ENCODE results near the gene PTPRD. TPM values are rescaled to one million over a fixed set of nuclear protein-coding genes. Genes with fewer than 3 reads are reported as not detected.

PTPRD gene
- polyA plus RNA-seq, 1 experiment: 0.39 TPM

DNA sequence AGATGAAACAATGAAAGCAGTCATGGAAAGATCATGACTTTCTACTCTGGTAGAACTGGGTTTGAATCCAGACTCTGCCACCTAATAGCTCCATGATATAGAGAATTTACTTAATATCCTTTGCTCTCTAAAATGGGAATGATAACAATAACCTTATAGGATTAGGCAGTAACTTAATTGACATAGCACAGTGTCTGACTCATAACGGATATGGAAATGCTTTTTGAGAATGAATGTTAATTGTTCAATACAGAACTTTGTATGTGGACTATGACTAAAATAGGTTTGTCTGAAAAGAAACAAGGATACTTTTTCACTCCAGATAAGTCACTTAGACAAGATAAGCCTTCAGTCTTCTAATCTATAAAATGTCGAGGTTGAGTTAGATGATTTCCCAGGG, 330.7 kb downstream of the PTPRD start:
- H3K36me3 ChIP-seq (ENCODE audit: control insufficient read depth, insufficient read depth, low read length): no peaks in the 10 kb centered on the region
- ChIA-PET POLR2A (no interaction called here), CTCF (no interaction called here)
- no peak for DNase-seq (ENCODE audit: low read depth)
- H3K27me3 ChIP-seq (ENCODE audit: control insufficient read depth, insufficient read depth, low read length): no peaks in the 10 kb centered on the region
- TF ChIP-seq, protein P1, sequence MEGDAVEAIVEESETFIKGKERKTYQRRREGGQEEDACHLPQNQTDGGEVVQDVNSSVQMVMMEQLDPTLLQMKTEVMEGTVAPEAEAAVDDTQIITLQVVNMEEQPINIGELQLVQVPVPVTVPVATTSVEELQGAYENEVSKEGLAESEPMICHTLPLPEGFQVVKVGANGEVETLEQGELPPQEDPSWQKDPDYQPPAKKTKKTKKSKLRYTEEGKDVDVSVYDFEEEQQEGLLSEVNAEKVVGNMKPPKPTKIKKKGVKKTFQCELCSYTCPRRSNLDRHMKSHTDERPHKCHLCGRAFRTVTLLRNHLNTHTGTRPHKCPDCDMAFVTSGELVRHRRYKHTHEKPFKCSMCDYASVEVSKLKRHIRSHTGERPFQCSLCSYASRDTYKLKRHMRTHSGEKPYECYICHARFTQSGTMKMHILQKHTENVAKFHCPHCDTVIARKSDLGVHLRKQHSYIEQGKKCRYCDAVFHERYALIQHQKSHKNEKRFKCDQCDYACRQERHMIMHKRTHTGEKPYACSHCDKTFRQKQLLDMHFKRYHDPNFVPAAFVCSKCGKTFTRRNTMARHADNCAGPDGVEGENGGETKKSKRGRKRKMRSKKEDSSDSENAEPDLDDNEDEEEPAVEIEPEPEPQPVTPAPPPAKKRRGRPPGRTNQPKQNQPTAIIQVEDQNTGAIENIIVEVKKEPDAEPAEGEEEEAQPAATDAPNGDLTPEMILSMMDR (IDR thresholded peaks at IDR 0.05; ENCODE audit: insufficient read depth, low read depth, low read length): no peak
- H3K4me3 ChIP-seq (ENCODE audit: low read depth, low read length): no peak overlapping the region

- ChIA-PET CTCF (interaction anchor here (1.1 kb wide), 1 partner anchor 10 kb away, joined by 3 read pairs; no protein-coding TSS in a partner anchor), POLR2A (no interaction called here)
- no peak overlapping the region for H3K4me3 ChIP-seq (ENCODE audit: low read depth, low read length)
- no peaks in the 10 kb centered on the region for H3K36me3 ChIP-seq (ENCODE audit: control insufficient read depth, insufficient read depth, low read length)
- no peaks in the 10 kb centered on the region for H3K27me3 ChIP-seq (ENCODE audit: control insufficient read depth, insufficient read depth, low read length)
- TF ChIP-seq, protein P1 (IDR thresholded peaks at IDR 0.05; ENCODE audit: insufficient read depth, low read depth, low read length): no peak
- no peak for DNase-seq (ENCODE audit: low read depth)
Measured at GRCh38 chr9:10274988-10275387, 337.8 kb downstream of the PTPRD start.

- ChIA-PET POLR2A (no interaction called here), CTCF (interaction anchor here (1.1 kb wide), 1 partner anchor 9 kb away, joined by 3 read pairs; no protein-coding TSS in a partner anchor)
- no peak for DNase-seq (ENCODE audit: low read depth)
- Histone ChIP-seq H3K4me3 (ENCODE audit: low read depth, low read length) (no peak overlapping the region), H3K27me3 (ENCODE audit: control insufficient read depth, insufficient read depth, low read length) (no peaks in the 10 kb centered on the region), H3K36me3 (ENCODE audit: control insufficient read depth, insufficient read depth, low read length) (no peaks in the 10 kb centered on the region)
- TF ChIP-seq, protein P1 (IDR thresholded peaks at IDR 0.05; ENCODE audit: insufficient read depth, low read depth, low read length): no peak
Measured at GRCh38 chr9:10274175-10274574, 338.6 kb downstream of the PTPRD start.

GRCh38 chr9:10272830-10273229, 340.0 kb downstream of the PTPRD start:
- Histone ChIP-seq H3K27me3 (ENCODE audit: control insufficient read depth, insufficient read depth, low read length) (no peaks in the 10 kb centered on the region), H3K36me3 (ENCODE audit: control insufficient read depth, insufficient read depth, low read length) (no peaks in the 10 kb centered on the region), H3K4me3 (ENCODE audit: low read depth, low read length) (no peak overlapping the region)
- ChIA-PET CTCF (no interaction called here), POLR2A (no interaction called here)
- DNase-seq (ENCODE audit: low read depth): no peak
- TF ChIP-seq, protein P1 (IDR thresholded peaks at IDR 0.05; ENCODE audit: insufficient read depth, low read depth, low read length): no peak

DNA sequence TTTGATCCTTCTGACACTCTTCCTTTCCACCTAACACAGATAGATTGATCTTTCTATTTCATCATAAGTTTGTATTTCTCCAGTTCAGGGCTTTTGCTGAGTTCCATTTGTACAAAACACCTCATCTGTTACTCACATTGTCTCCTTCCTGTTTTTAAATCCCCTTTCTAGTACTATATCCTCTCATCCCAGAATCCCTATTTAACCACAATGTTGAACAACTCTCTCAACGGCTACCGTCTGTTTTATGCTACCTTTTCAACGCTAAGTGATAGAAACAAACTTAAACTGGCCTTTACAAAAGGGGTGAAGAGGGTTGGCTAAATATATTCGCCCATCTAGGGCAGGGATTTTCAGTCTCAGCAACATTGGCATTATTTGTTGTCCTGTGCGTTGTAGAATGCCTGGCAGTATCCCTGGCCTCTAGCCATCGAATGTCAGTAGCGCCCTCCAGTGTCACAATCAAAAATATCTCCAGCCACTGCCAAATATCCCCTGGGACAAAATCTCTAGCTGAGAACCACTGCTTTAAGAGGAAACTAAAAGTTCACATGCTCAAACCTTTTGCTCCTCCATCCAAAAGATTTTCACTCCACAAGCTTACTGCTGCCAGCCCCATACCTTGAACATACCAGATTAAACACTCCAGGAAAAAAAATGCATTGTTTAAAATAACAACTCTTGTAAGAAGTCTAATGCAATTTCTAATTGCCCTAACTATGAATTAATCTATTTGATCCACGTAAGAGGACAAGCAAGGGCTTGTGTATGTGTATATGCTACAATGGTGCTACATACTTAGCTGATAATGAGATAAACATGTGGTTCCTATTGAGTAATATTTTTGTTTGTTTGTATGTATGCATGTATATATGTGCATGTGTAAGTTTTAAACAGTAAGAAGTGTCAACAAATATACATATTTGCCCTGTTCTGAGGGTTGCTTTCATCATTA, 344.0 kb downstream of the PTPRD start:
- ChIA-PET CTCF (interaction anchor here (0.8 to 0.9 kb wide), 3 partner anchors 9 to 223 kb away, joined by 3 to 4 read pairs (median 3); no protein-coding TSS in a partner anchor), POLR2A (no interaction called here)
- DNase-seq (ENCODE audit: low read depth): no peak
- TF ChIP-seq, protein P1 (IDR thresholded peaks at IDR 0.05; ENCODE audit: insufficient read depth, low read depth, low read length): no peak
- H3K4me3 ChIP-seq (ENCODE audit: low read depth, low read length): no peak overlapping the region
- no peaks in the 10 kb centered on the region for H3K27me3 ChIP-seq (ENCODE audit: control insufficient read depth, insufficient read depth, low read length)
- H3K36me3 ChIP-seq (ENCODE audit: control insufficient read depth, insufficient read depth, low read length): no peaks in the 10 kb centered on the region
